GM23248 (cell line): ENCODE measurements around the gene MOB2. TPM values are rescaled to one million over a fixed set of nuclear protein-coding genes. Genes with fewer than 3 reads are reported as not detected.
"Not testable (repeated sequence)": the region's sequence is repeated elsewhere in the genome, so short reads cannot be mapped to it uniquely, and the experiment has no call there.

ENCODE experiments used
- DNase-seq: peaks from one replicate; pipeline ENCODE4 v3.0.0-alpha.2; 2015
- H2AFZ ChIP-seq: fragments of 200-600 bp; sonication (generic); 2 replicates; pipeline ENCODE4 v1.6.1; 2016; ENCODE audit warnings: antibody characterized with exemption
- H3F3A ChIP-seq: fragments of 200-600 bp; sonication (generic); 2 replicates; pipeline ENCODE4 v1.6.1; 2016; ENCODE audit warnings: mild to moderate bottlenecking, antibody characterized with exemption, mixed run types; ENCODE audit not compliant: insufficient read depth
- H3K27ac ChIP-seq: fragments of 200-600 bp; sonication (generic); 2 replicates; pipeline ENCODE4 v1.5.1; 2016; ENCODE audit warnings: mild to moderate bottlenecking
- H3K27me3 ChIP-seq: fragments of 200-600 bp; sonication (generic); replicated peaks from 2 replicates; pipeline ENCODE4 v1.6.1; 2016; ENCODE audit warnings: mild to moderate bottlenecking; ENCODE audit not compliant: insufficient read depth
- H3K36me3 ChIP-seq: fragments of 200-600 bp; sonication (generic); 2 replicates; pipeline ENCODE4 v1.6.1; 2016; ENCODE audit warnings: low read depth, mild to moderate bottlenecking
- H3K4me1 ChIP-seq: fragments of 200-600 bp; sonication (generic); 2 replicates; pipeline ENCODE4 v1.6.1; 2016; ENCODE audit warnings: mild to moderate bottlenecking; ENCODE audit not compliant: insufficient read depth
- H3K4me2 ChIP-seq: fragments of 200-600 bp; sonication (generic); one replicate; pipeline ENCODE4 v1.6.1; 2016; ENCODE audit warnings: mild to moderate bottlenecking; ENCODE audit not compliant: unreplicated experiment
- H3K4me3 ChIP-seq: fragments of 200-600 bp; sonication (generic); 2 replicates; pipeline ENCODE4 v1.5.1; 2016; ENCODE audit warnings: mild to moderate bottlenecking
- H3K79me2 ChIP-seq: fragments of 200-600 bp; sonication (generic); 2 replicates; pipeline ENCODE4 v1.6.1; 2016; ENCODE audit warnings: mild to moderate bottlenecking; ENCODE audit not compliant: insufficient read depth
- H3K9ac ChIP-seq: fragments of 200-600 bp; sonication (generic); 2 replicates; pipeline ENCODE4 v1.6.1; 2016; ENCODE audit warnings: mild to moderate bottlenecking
- H3K9me2 ChIP-seq: fragments of 200-600 bp; sonication (generic); 2 replicates; pipeline ENCODE4 v1.6.1; 2016; ENCODE audit warnings: mixed run types, mild to moderate bottlenecking, moderate library complexity; ENCODE audit not compliant: insufficient read depth
- H3K9me3 ChIP-seq: fragments of 200-600 bp; sonication (generic); one replicate; pipeline ENCODE4 v1.6.1; 2017; ENCODE audit warnings: low read depth
- H4K20me1 ChIP-seq: fragments of 200-600 bp; sonication (generic); 2 replicates; pipeline ENCODE4 v1.6.0; 2016; ENCODE audit not compliant: insufficient read depth
- EZH2 ChIP-seq: fragments of 200-600 bp; sonication (generic); IDR thresholded peaks from 2 replicates; pipeline ENCODE4 v1.6.1; 2018; ENCODE audit warnings: antibody characterized with exemption, mild to moderate bottlenecking; ENCODE audit not compliant: insufficient read depth, poor library complexity, severe bottlenecking
- EZH2phosphoT487 ChIP-seq: fragments of 200-600 bp; sonication (generic); IDR thresholded peaks from 2 replicates; pipeline ENCODE4 v1.6.1; 2018; ENCODE audit warnings: antibody characterized with exemption, moderate library complexity, mild to moderate bottlenecking, low read depth; ENCODE audit not compliant: insufficient read depth
- WGBS, 2 experiments: methylation state at CpG; one replicate each; pipeline ENCODE4 v1.1.6; 2015 to 2017; ENCODE audit warnings: low lambda C conversion rate in 2 of 2, low coverage in 1 of 2; ENCODE audit errors: missing lambda C conversion rate in 2 of 2; 5-methylcytosine and 5-hydroxymethylcytosine counted together
- in situ Hi-C: fragments of 300-500 bp; cut with MboI; formaldehyde crosslinking; loops from 2 replicates; pipeline ENCODE4 v1.15.0; 2020
- polyA plus RNA-seq: library from polyadenylated mRNA; unstranded; fragments of >200 nt; fragmentation: Nextera tagmentation; extraction: Ambion mirVana; gene quantifications from 2 replicates; pipeline ENCODE4 v1.2.1, GENCODE V29; 2016
- total RNA-seq: library from RNA; depleted of rRNA; stranded (reverse); fragments of >200 nt; shearing (Covaris generic); gene quantifications from 2 replicates; pipeline ENCODE4 v1.2.3, GENCODE V29; 2014

MOB2 gene
- total and polyA plus RNA-seq, 2 experiments from 2014 or later: 28.8 to 29.3 TPM

GRCh38 chr11:1435820-1436467 lies 50.6 kb downstream of the MOB2 start:
- in situ Hi-C loops: no loop called here
- 5 to 8% methylated on average over 14 to 29 of the region's 29 CpGs for WGBS, 2 experiments
- TF ChIP-seq EZH2: no peak
- TF ChIP-seq EZH2phosphoT487: no peak
- H3K9ac ChIP-seq: no peak overlapping the region
- H3F3A ChIP-seq: no peaks in the 10 kb centered on the region
- no peak overlapping the region for H3K27ac ChIP-seq
- no peaks in the 10 kb centered on the region for H3K9me2 ChIP-seq
- no peak overlapping the region for H3K4me2 ChIP-seq
- DNase-seq: no peak
- no peak overlapping the region for H3K4me3 ChIP-seq
- no peaks in the 10 kb centered on the region for H4K20me1 ChIP-seq
- H3K36me3 ChIP-seq: no peaks in the 10 kb centered on the region
- no peaks in the 10 kb centered on the region for H3K27me3 ChIP-seq
- H3K9me3 ChIP-seq: no peaks in the 10 kb centered on the region
- H3K79me2 ChIP-seq: no peaks in the 10 kb centered on the region
- H3K4me1 ChIP-seq: no peaks in the 10 kb centered on the region
- no peak overlapping the region for H2AFZ ChIP-seq

- H2AFZ ChIP-seq, H3K9ac ChIP-seq, H3K27ac ChIP-seq, H3K79me2 ChIP-seq, in situ Hi-C loops, DNase-seq, H3K4me2 ChIP-seq, H3K36me3 ChIP-seq, H3K9me2 ChIP-seq, H3K4me3 ChIP-seq, H3K27me3 ChIP-seq, H3F3A ChIP-seq, H4K20me1 ChIP-seq, H3K9me3 ChIP-seq, H3K4me1 ChIP-seq: not testable (repeated sequence)
- WGBS, 2 experiments: 73% methylated on average over 16 of the region's 20 CpGs; no CpG with 5 or more reads in 1 of the 2 experiments
Observed at GRCh38 chr11:1435479-1435819, 51.1 kb downstream of the MOB2 start.

- in situ Hi-C loops: no loop called here
- no peaks in the 10 kb centered on the region for H3K4me1 ChIP-seq
Observed at GRCh38 chr11:1433977-1434640, 52.5 kb downstream of the MOB2 start.

GRCh38 chr11:1433568-1433967 lies 53.0 kb downstream of the MOB2 start:
- in situ Hi-C loops: no loop called here
- H3K9me2 ChIP-seq: no peaks in the 10 kb centered on the region
- H3K79me2 ChIP-seq: no peaks in the 10 kb centered on the region
- no peak overlapping the region for H2AFZ ChIP-seq
- no peaks in the 10 kb centered on the region for H3K4me1 ChIP-seq
- no peak for TF ChIP-seq EZH2phosphoT487
- TF ChIP-seq EZH2: no peak
- no peaks in the 10 kb centered on the region for H4K20me1 ChIP-seq
- no peak for DNase-seq
- H3K9me3 ChIP-seq: no peaks in the 10 kb centered on the region
- no peaks in the 10 kb centered on the region for H3K36me3 ChIP-seq
- H3F3A ChIP-seq: no peaks in the 10 kb centered on the region
- no peak overlapping the region for H3K4me2 ChIP-seq
- H3K4me3 ChIP-seq: no peak overlapping the region
- no peak overlapping the region for H3K9ac ChIP-seq
- H3K27me3 ChIP-seq: no peaks in the 10 kb centered on the region
- H3K27ac ChIP-seq: no peak overlapping the region
- 66 to 68% methylated on average over 15 of the region's 15 CpGs for WGBS, 2 experiments

More at GRCh38 chr11:1433977-1434640, 52.5 kb downstream of the MOB2 start:
- Histone ChIP-seq H4K20me1 (no peaks in the 10 kb centered on the region), H3K9ac (no peak overlapping the region), H3K27me3 (no peaks in the 10 kb centered on the region), H3K4me2 (no peak overlapping the region), H3K27ac (no peak overlapping the region), H2AFZ (no peak overlapping the region), H3F3A (no peaks in the 10 kb centered on the region), H3K9me2 (no peaks in the 10 kb centered on the region), H3K4me3 (no peak overlapping the region), H3K36me3 (no peaks in the 10 kb centered on the region), H3K9me3 (no peaks in the 10 kb centered on the region), H3K79me2 (no peaks in the 10 kb centered on the region)
- 74 to 81% methylated on average over 22 to 29 of the region's 29 CpGs for WGBS, 2 experiments
- no peak for DNase-seq
- TF ChIP-seq EZH2phosphoT487 (no peak), EZH2 (no peak)
